CD8-positive, alpha-beta memory T cell (primary cell): Measurements from ENCODE around the gene UPK1B. TPM values are rescaled to one million over a fixed set of nuclear protein-coding genes. Genes with fewer than 3 reads are reported as not detected.

ENCODE experiments used
- CTCF ChIA-PET: fragments of 350-600 bp; sonication (Branson Sonifier 250); formaldehyde crosslinking; loops from one replicate; lab custom pipeline; 2021; ENCODE audit warnings: antibody characterized with exemption; lab: Charles Lee
- POLR2A ChIA-PET: fragments of 350-600 bp; sonication (Branson Sonifier 250); formaldehyde crosslinking; loops from one replicate; lab custom pipeline; 2021; ENCODE audit warnings: antibody characterized with exemption; lab: Charles Lee
- DNase-seq, 5 donors: peaks; one replicate each; pipeline versions ENCODE4 v3.0.0 to v3.0.0-alpha.2; 2020 to 2022; ENCODE audit warnings: mixed read lengths in 1 of 5
- H3K27ac ChIP-seq: one replicate; pipeline ENCODE4 v1.7.0; 2013; ENCODE audit warnings: low read depth, mild to moderate bottlenecking, low read length, moderate library complexity
- H3K27me3 ChIP-seq: 2 replicates; pipeline ENCODE4 v1.7.0; 2013; ENCODE audit warnings: low read length, mild to moderate bottlenecking; ENCODE audit not compliant: insufficient read depth, poor library complexity, severe bottlenecking
- H3K36me3 ChIP-seq: 2 replicates; pipeline ENCODE4 v1.7.0; 2013; ENCODE audit warnings: mild to moderate bottlenecking, low read length, moderate library complexity; ENCODE audit not compliant: insufficient read depth
- H3K4me1 ChIP-seq: 2 replicates; pipeline ENCODE4 v1.7.0; 2013; ENCODE audit warnings: mild to moderate bottlenecking, low read length, moderate library complexity; ENCODE audit not compliant: insufficient read depth
- H3K4me3 ChIP-seq: 2 replicates; pipeline ENCODE4 v1.7.0; 2013; ENCODE audit warnings: mild to moderate bottlenecking, low read length
- H3K9me3 ChIP-seq: 2 replicates; pipeline ENCODE4 v1.7.0; 2013; ENCODE audit warnings: mild to moderate bottlenecking, low read length
- H3K27ac Mint-ChIP-seq, 8 donors: one replicate each; pipeline ENCODE4 v1.8.0; 2020 to 2021; ENCODE audit warnings: mixed read lengths in 8 of 8, mild to moderate bottlenecking in 6 of 8, inconsistent platforms in 3 of 8, moderate library complexity in 3 of 8
- H3K27me3 Mint-ChIP-seq, 2 donors: one replicate each; pipeline ENCODE4 v1.8.0; 2020 to 2021; ENCODE audit warnings: mixed read lengths in 2 of 2, mild to moderate bottlenecking in 1 of 2, moderate library complexity in 1 of 2
- H3K36me3 Mint-ChIP-seq, 3 donors: one replicate each; pipeline ENCODE4 v1.8.0; 2020 to 2021; ENCODE audit warnings: mixed read lengths in 3 of 3, inconsistent platforms in 1 of 3, mild to moderate bottlenecking in 1 of 3
- H3K4me1 Mint-ChIP-seq, 3 donors: one replicate each; pipeline ENCODE4 v1.8.0; 2020 to 2021; ENCODE audit warnings: mixed read lengths in 3 of 3, inconsistent platforms in 1 of 3, mild to moderate bottlenecking in 1 of 3
- H3K4me3 Mint-ChIP-seq, 7 donors: one replicate each; pipeline ENCODE4 v1.8.0; 2020 to 2021; ENCODE audit warnings: mixed read lengths in 7 of 7, mild to moderate bottlenecking in 6 of 7, moderate library complexity in 4 of 7, inconsistent platforms in 2 of 7
- H3K9me3 Mint-ChIP-seq, 5 donors: one replicate each; pipeline ENCODE4 v1.8.0; 2020 to 2022; ENCODE audit warnings: mixed read lengths in 5 of 5, mild to moderate bottlenecking in 3 of 5, moderate library complexity in 2 of 5, inconsistent platforms in 1 of 5
- polyA plus RNA-seq: library from polyadenylated mRNA; unstranded; fragments of 300-500 nt; fragmentation: Illumina TruSeq; gene quantifications from one replicate; pipeline ENCODE4 v1.2.3, GENCODE V29; 2021
- total RNA-seq, 2 experiments: library from RNA; stranded (reverse); gene quantifications; one replicate each; pipeline ENCODE4 v1.2.3, GENCODE V29; 2021

Gene UPK1B
- total and polyA plus RNA-seq, 3 experiments from 2014 or later: not detected

DNA sequence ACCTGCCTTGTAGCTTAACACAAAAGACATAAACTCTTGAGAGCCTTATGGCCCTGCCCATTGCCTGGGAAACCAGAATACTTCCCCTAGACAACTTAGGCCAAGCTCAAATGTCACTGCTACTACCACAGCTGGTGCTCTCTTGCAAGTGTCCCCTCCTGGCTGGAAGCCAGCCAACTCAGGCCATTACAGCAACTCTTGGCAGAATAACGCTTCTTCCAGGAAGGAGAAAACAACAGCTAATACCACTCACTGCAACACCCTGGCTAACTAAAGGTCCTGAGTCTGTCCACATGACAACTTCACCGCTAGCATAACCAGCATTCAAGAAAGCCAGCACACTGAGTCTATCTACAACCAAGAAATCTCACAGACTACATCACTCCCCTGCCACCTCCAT lies 72.4 kb downstream of the UPK1B start:
- H3K27ac ChIP-seq: no peak overlapping the region
- H3K27me3 ChIP-seq: no peaks in the 10 kb centered on the region
- Mint-ChIP-seq H3K27me3 (peaks cover 3 to 9% of the 10 kb centered on the region in 2 donors), H3K36me3 (peaks cover 0 to 20% (median 2%) of the 10 kb centered on the region in 3 donors), H3K9me3 (peaks cover 9 to 26% (median 21%) of the 10 kb centered on the region in 5 donors), H3K27ac (no peak overlapping the region), H3K4me3 (no peak overlapping the region), H3K4me1 (peaks cover 4 to 9% (median 7%) of the 10 kb centered on the region in 3 donors)
- no peaks in the 10 kb centered on the region for H3K36me3 ChIP-seq
- DNase-seq: no peak
- ChIA-PET POLR2A (no interaction called here), CTCF (interaction anchor here (2.6 kb wide), 1 partner anchor 211 kb away, joined by 7 read pairs; the partner anchor contains the start of gene IGSF11)
- H3K4me1 ChIP-seq: peaks cover 5% of the 10 kb centered on the region
- peaks cover 8% of the 10 kb centered on the region for H3K9me3 ChIP-seq
- no peak overlapping the region for H3K4me3 ChIP-seq

Other genes with a start within 250 kb of the UPK1B start
- gene IGSF11, start 138.8 kb upstream of the UPK1B start, total RNA-seq: under 1 TPM in 1 of 2 experiments, not detected in 1; 0.27 TPM
- gene IGSF11, start 138.8 kb upstream of the UPK1B start, polyA plus RNA-seq: 0.58 TPM
- gene TEX55, start 27.4 kb upstream of the UPK1B start, total RNA-seq: not detected
- not detected for gene TEX55, start 27.4 kb upstream of the UPK1B start, polyA plus RNA-seq
- gene B4GALT4, start 67.3 kb downstream of the UPK1B start, total RNA-seq: 10 to 100 TPM; 17.9 to 18.0 TPM
- 10.6 TPM for gene B4GALT4, start 67.3 kb downstream of the UPK1B start, polyA plus RNA-seq
- 10 to 100 TPM; 24.2 to 25.8 TPM for gene ARHGAP31, start 120.8 kb downstream of the UPK1B start, total RNA-seq
- 3.4 TPM for gene ARHGAP31, start 120.8 kb downstream of the UPK1B start, polyA plus RNA-seq